Small intestine (tissue), 7 donors: ENCODE measurements around the gene TOX3. TPM values are rescaled to one million over a fixed set of nuclear protein-coding genes. Genes with fewer than 3 reads are reported as not detected.
A peak's percentile ranks its signal among the peaks of the same experiment; 100 is the strongest.

Experiments used
- DNase-seq, 2 donors: peaks; one replicate each; pipeline versions ENCODE4 v3.0.0 to v3.0.0-alpha.2; 2013
- FAIRE-seq: peaks from 2 replicates; lab custom pipeline; 2012; peaks lifted over from hg19 to GRCh38; lab: Jason Lieb, UNC
- H3K27ac ChIP-seq, 3 donors: one replicate each; pipeline ENCODE4 v1.5.1; 2013; ENCODE audit warnings: low read length in 2 of 3, mild to moderate bottlenecking in 2 of 3, control low read depth in 1 of 3, inconsistent platforms in 1 of 3, low read depth in 1 of 3, moderate library complexity in 1 of 3
- H3K27me3 ChIP-seq, 3 donors: one replicate each; pipeline ENCODE4 v1.6.1; 2013; ENCODE audit warnings: low read length in 3 of 3, inconsistent platforms in 1 of 3; ENCODE audit not compliant: control insufficient read depth in 3 of 3, insufficient read depth in 3 of 3
- H3K36me3 ChIP-seq, 3 donors: one replicate each; pipeline ENCODE4 v1.6.1; 2013; ENCODE audit warnings: low read length in 3 of 3, inconsistent platforms in 1 of 3, low read depth in 1 of 3, mild to moderate bottlenecking in 1 of 3, moderate library complexity in 1 of 3; ENCODE audit not compliant: control insufficient read depth in 3 of 3, insufficient read depth in 2 of 3
- H3K4me1 ChIP-seq, 3 donors: one replicate each; pipeline ENCODE4 v1.6.1; 2013; ENCODE audit warnings: low read length in 2 of 3, inconsistent platforms in 1 of 3, low read depth in 1 of 3, mild to moderate bottlenecking in 1 of 3, moderate library complexity in 1 of 3; ENCODE audit not compliant: control insufficient read depth in 3 of 3, insufficient read depth in 2 of 3
- H3K4me3 ChIP-seq, 3 donors: one replicate each; pipeline ENCODE4 v1.5.1; 2013; ENCODE audit warnings: low read length in 3 of 3, control low read depth in 1 of 3, inconsistent platforms in 1 of 3, low read depth in 1 of 3, mild to moderate bottlenecking in 1 of 3, moderate library complexity in 1 of 3
- H3K9me3 ChIP-seq, 2 donors: one replicate each; pipeline ENCODE4 v1.6.1; 2013; ENCODE audit warnings: low read depth in 1 of 2, low read length in 1 of 2; ENCODE audit not compliant: control insufficient read depth in 2 of 2, insufficient read depth in 1 of 2
- WGBS, 3 donors: extraction: QIAGEN DNeasy Blood & Tissue Kit; methylation state at CpG; one replicate each; pipeline ENCODE4 v1.1.7; 2013; 5-methylcytosine and 5-hydroxymethylcytosine counted together
- polyA plus RNA-seq, 4 donors: library from polyadenylated mRNA; stranded (reverse) in 3 of 4; unstranded in 1 of 4; fragments of 200-250 nt in 3 of 4; fragments of 120-200 nt in 1 of 4; gene quantifications; one replicate each; pipeline versions ENCODE4 v1.2.1 to v1.2.3, GENCODE V29; 2013
- donor health status: healthy with polysubstance abuse.
- donor health status: control.
- donor health status: control.
- donor health status: Bipolar disorder and iron deficiency.
- donor health status: healthy.

The TOX3 gene
- polyA plus RNA-seq, 4 donors = 8.9 to 13.1 (median 9.7) TPM

DNA sequence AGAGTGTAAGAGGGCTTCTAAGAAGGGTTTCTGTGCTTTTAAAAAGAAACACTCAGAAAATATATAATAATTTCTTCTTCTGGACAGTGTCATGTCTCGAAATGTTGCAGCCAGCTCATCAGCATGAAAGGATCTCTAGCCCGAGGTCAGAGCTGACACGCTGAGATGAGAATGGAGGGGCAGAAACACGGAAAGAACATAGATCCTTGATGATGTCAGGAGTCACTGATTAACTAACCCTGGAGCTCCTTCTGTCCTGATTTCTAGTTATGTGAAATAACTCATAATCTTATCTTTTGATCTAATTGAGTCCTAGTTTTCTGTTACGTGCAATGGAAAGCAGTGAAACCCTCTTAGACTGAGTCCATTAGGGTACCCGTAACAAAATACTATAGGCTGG, 10.3 kb upstream of the TOX3 start:
- H3K27me3 ChIP-seq = no peaks in the 10 kb centered on the region
- FAIRE-seq (no peak), DNase-seq (peak; percentile 81 to 85)
- no peaks in the 10 kb centered on the region for H3K36me3 ChIP-seq
- 21 to 60% (median 36%) methylated on average over 6 of the region's 6 CpGs for WGBS, 3 donors
- peak overlapping the region in 1 of 3 donors; percentile 69 for H3K27ac ChIP-seq
- peaks cover 0 to 19% (median 3%) of the 10 kb centered on the region in 3 donors for H3K4me1 ChIP-seq
- H3K9me3 ChIP-seq = no peaks in the 10 kb centered on the region
- H3K4me3 ChIP-seq = no peak overlapping the region

DNA sequence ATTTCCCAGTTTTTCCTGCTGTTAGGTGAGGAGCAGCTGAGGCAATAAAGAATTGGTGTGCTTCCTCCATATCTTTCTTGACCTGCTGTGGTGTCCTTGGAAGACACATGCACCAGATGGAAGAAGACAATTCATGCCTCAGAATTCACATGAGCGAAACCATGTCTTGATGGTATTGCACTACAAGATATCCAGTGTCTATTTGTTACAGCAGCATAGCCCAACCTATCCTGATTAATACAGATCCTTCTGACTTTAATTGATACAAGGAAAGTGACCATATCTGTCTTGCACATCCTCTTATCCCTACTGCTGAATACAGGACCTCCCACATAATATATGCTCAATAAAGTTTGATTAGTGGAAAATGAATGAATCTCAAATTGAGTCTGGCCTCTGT, 9.1 kb upstream of the TOX3 start:
- no peak overlapping the region for H3K27ac ChIP-seq
- FAIRE-seq (no peak), DNase-seq (no peak)
- H3K36me3 ChIP-seq = no peaks in the 10 kb centered on the region
- no peaks in the 10 kb centered on the region for H3K9me3 ChIP-seq
- peaks cover 0 to 10% (median 3%) of the 10 kb centered on the region in 3 donors for H3K4me1 ChIP-seq
- no peaks in the 10 kb centered on the region for H3K27me3 ChIP-seq
- WGBS, 3 donors = 88 to 100% (median 89%) methylated on average over 1 of the region's 1 CpG
- no peak overlapping the region for H3K4me3 ChIP-seq

DNA sequence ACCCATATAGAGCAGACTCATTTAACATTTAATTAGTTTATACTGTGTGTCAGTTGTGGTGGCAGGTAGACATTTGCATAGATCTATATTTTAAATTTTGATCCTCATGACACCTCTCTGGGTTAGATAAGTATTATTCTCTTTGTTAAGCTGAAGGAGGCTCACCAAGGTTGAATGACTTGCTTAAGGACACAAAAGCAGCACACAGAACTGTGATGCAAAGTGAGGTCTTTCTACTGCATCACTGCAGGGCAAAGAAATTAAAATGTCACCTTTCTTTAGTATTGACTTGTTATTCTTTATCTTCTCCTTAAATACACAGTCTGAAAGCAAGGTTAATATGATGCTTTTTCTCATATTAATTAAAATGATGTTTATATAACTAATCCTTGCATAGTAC, 8.6 kb upstream of the TOX3 start:
- Histone ChIP-seq H3K36me3 (no peaks in the 10 kb centered on the region), H3K4me1 (peaks cover 0 to 10% (median 3%) of the 10 kb centered on the region in 3 donors), H3K27me3 (no peaks in the 10 kb centered on the region), H3K4me3 (no peak overlapping the region), H3K27ac (no peak overlapping the region), H3K9me3 (no peaks in the 10 kb centered on the region)
- no peak for FAIRE-seq
- DNase-seq = no peak

DNA sequence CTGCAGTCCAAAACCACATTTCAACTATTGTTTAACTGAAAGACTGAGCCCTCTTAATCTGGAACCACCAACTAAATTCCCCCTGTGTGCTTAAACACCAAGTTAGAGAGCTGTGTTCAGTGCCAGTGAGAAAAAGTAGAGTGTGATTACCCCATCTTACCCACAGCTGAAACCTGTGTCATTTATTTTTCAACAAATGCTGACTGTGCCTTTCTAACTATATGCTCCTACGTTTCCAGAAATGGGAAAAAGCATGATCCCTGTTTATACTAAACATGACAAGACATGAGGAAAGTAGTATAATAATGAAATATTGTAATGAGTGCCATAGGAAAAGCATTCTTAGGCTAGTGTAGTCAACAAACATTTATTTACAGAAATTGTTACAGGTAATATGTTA, 7.4 kb upstream of the TOX3 start:
- no peak overlapping the region for H3K27ac ChIP-seq
- H3K4me1 ChIP-seq = peaks cover 0 to 6% (median 0%) of the 10 kb centered on the region in 3 donors
- no peaks in the 10 kb centered on the region for H3K9me3 ChIP-seq
- no peaks in the 10 kb centered on the region for H3K36me3 ChIP-seq
- no peaks in the 10 kb centered on the region for H3K27me3 ChIP-seq
- DNase-seq (no peak), FAIRE-seq (no peak)
- 60 to 76% (median 76%) methylated on average over 1 of the region's 1 CpG for WGBS, 3 donors
- no peak overlapping the region for H3K4me3 ChIP-seq

DNA sequence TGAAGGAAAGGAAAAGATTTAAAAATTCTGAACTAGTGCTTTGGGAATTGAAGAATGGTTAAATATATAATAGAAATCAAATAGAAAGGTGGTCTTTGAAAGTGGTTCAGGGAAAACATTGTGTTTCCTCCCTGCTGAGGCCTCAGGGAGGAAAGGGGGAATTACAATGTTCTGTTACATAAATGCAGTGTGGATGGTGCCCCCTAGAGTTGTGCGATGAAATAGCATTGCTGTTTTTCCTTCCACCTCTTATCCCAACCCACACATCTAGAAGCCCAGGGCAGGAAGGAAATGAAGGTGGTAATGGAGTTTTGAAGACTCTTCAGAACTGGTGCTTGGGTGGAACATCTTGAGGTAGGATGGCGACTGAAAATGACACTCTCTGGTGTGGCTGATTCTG, 6.4 kb upstream of the TOX3 start:
- DNase-seq (no peak), FAIRE-seq (no peak)
- 86 to 93% (median 89%) methylated on average over 2 of the region's 2 CpGs for WGBS, 3 donors
- no peaks in the 10 kb centered on the region for H3K9me3 ChIP-seq
- no peak overlapping the region for H3K27ac ChIP-seq
- H3K36me3 ChIP-seq = no peaks in the 10 kb centered on the region
- H3K27me3 ChIP-seq = no peaks in the 10 kb centered on the region
- peaks cover 0 to 8% (median 0%) of the 10 kb centered on the region in 3 donors for H3K4me1 ChIP-seq
- no peak overlapping the region for H3K4me3 ChIP-seq

DNA sequence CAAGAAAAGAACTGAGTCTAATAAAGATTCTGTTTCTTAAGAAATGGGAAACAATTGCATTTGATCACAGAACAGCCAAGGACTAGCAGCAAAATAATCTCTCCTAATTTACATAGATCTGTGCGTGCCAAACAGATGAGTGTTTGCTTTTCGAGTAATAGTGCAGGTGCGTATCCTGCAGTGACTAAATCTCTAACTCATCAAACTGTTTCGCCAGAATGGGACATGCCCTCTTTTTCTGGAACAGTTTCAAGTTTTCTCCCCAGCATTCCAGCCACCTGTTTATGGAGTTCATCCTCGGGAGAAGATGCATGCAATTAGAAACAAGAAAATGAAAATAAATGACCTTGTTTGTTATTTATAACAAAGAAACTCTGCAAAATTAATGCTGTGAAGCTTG, 5.7 kb upstream of the TOX3 start:
- H3K4me3 ChIP-seq = no peak overlapping the region
- H3K9me3 ChIP-seq = no peaks in the 10 kb centered on the region
- no peaks in the 10 kb centered on the region for H3K36me3 ChIP-seq
- H3K4me1 ChIP-seq = peaks cover 0 to 12% (median 0%) of the 10 kb centered on the region in 3 donors
- peaks cover 0 to 3% (median 0%) of the 10 kb centered on the region in 3 donors for H3K27me3 ChIP-seq
- 12 to 51% (median 29%) methylated on average over 5 of the region's 5 CpGs for WGBS, 3 donors
- no peak overlapping the region for H3K27ac ChIP-seq
- FAIRE-seq (no peak), DNase-seq (peak in 1 of 2 donors; percentile 53)

DNA sequence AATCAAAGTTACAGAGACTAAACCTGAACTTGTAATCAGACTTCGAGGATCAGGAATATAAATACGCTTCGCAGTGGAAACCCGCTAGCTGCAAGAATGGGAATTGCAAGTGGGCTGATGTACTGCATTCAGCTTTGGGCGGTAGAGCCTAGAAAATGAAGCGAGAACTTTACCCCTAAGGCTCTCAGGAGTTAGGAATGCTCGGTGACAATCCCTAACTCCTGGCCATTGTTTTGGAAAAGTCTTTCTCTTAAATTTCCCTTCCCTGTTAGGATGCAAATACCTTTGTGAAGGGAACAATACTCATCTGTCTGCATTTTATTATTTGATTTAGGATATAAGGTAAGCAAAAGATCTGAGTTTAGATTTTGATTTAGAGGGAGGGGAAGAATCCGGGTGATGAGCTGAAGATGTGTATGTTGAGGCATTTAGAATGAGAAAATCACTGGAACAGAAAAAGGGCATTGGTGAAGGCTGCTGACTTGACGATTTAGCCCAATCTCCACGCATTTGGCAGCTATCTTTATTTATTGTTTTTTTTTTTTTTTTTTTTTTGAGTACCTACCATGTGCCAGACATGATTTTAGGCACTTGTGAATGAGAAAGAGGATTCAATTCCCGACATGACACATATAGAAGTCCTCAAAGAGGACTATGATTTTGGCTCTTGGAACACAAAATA, 2.2 kb upstream of the TOX3 start:
- FAIRE-seq (no peak), DNase-seq (peak; percentile 36 to 55)
- no peaks in the 10 kb centered on the region for H3K9me3 ChIP-seq
- H3K4me3 ChIP-seq = no peak overlapping the region
- H3K27ac ChIP-seq = no peak overlapping the region
- H3K36me3 ChIP-seq = no peaks in the 10 kb centered on the region
- peaks cover 0 to 6% (median 5%) of the 10 kb centered on the region in 3 donors for H3K27me3 ChIP-seq
- 37 to 54% (median 43%) methylated on average over 11 of the region's 11 CpGs for WGBS, 3 donors
- H3K4me1 ChIP-seq = peaks cover 0 to 13% (median 0%) of the 10 kb centered on the region in 3 donors

DNA sequence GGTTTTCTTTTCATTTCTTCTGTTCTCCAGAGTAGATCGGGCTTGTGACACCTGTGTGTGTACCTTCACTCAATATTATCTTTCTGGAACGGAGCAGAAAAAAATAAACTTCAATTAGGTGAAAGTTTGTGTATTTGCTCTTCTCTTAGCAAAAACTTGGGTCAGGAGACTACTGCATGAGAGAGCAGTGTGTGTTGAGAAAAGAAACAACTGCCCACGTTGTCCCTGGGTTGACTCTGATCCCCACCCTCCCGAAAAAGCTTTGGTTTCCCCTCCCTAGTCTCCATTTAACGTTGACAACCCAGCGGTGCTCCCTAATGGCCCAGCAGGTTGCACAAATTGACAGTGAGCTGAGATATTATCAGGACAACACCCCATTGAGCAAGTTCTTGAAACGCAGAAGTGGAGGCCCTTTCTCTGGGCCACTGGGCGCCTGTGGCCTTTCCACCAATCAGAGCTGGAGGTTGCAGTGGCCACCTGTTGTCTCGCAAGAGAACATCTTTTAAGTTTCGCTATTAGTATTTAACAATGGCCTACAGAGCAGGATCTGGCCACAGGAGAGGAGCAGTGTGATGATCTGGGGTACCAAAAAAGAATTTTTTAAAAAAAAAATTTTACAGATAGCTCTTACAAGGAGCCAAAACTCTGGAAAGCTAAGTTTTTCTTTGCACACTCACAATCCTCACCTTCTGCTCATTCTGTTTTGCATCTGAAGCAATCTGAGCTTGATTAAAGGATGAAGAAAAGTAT, 1.5 kb upstream of the TOX3 start:
- FAIRE-seq (no peak), DNase-seq (peak in 1 of 2 donors; percentile 38)
- H3K36me3 ChIP-seq = no peaks in the 10 kb centered on the region
- H3K4me1 ChIP-seq = peaks cover 0 to 13% (median 0%) of the 10 kb centered on the region in 3 donors
- no peaks in the 10 kb centered on the region for H3K9me3 ChIP-seq
- peaks cover 0 to 6% (median 5%) of the 10 kb centered on the region in 3 donors for H3K27me3 ChIP-seq
- peak overlapping the region in 1 of 3 donors; percentile 71 for H3K27ac ChIP-seq
- 44 to 54% (median 47%) methylated on average over 10 of the region's 10 CpGs for WGBS, 3 donors
- no peak overlapping the region for H3K4me3 ChIP-seq
